H9 (cell line): Measurements from ENCODE around the gene CCDC102B. TPM values are rescaled to one million over a fixed set of nuclear protein-coding genes. Genes with fewer than 3 reads are reported as not detected.

Source experiments
- DNase-seq: peaks from one replicate; pipeline ENCODE4 v3.0.0-alpha.2; 2017
- H2AFZ ChIP-seq: one replicate; pipeline ENCODE4 v1.6.1; 2013; ENCODE audit warnings: mild to moderate bottlenecking, low read length, control low read depth, moderate library complexity
- H2AK5ac ChIP-seq: 2 replicates; pipeline ENCODE4 v1.6.1; 2013; ENCODE audit warnings: low read length, control low read depth, mixed read lengths; ENCODE audit not compliant: insufficient read length
- H2BK120ac ChIP-seq: one replicate; pipeline ENCODE4 v1.6.1; 2013; ENCODE audit warnings: low read depth, mild to moderate bottlenecking, low read length, control low read depth, inconsistent platforms; ENCODE audit not compliant: poor library complexity, severe bottlenecking
- H2BK12ac ChIP-seq: 2 replicates; pipeline ENCODE4 v1.6.1; 2013; ENCODE audit warnings: low read length, control low read depth, mixed read lengths, low read depth; ENCODE audit not compliant: insufficient read length
- H2BK15ac ChIP-seq: 2 replicates; pipeline ENCODE4 v1.6.1; 2013; ENCODE audit warnings: low read depth, low read length, control low read depth
- H2BK20ac ChIP-seq: one replicate; pipeline ENCODE4 v1.6.1; 2013; ENCODE audit warnings: low read depth, mild to moderate bottlenecking, low read length, control low read depth, inconsistent platforms; ENCODE audit not compliant: poor library complexity, severe bottlenecking
- H2BK5ac ChIP-seq: 2 replicates; pipeline ENCODE4 v1.6.1; 2013; ENCODE audit warnings: low read length, control low read depth, mixed read lengths; ENCODE audit not compliant: insufficient read length
- H3K14ac ChIP-seq: 2 replicates; pipeline ENCODE4 v1.6.1; 2013; ENCODE audit warnings: low read length, control low read depth; ENCODE audit not compliant: insufficient read depth
- H3K18ac ChIP-seq: 2 replicates; pipeline ENCODE4 v1.6.1; 2013; ENCODE audit warnings: low read depth, mild to moderate bottlenecking, mixed read lengths, low read length, control low read depth; ENCODE audit not compliant: insufficient read length
- H3K23ac ChIP-seq: 2 replicates; pipeline ENCODE4 v1.6.1; 2013; ENCODE audit warnings: low read length, control low read depth, mixed read lengths, low read depth; ENCODE audit not compliant: insufficient read length
- H3K23me2 ChIP-seq: 2 replicates; pipeline ENCODE4 v1.6.1; 2013; ENCODE audit warnings: low read depth, mild to moderate bottlenecking, mixed read lengths, low read length, control low read depth; ENCODE audit not compliant: insufficient read length, poor library complexity, severe bottlenecking
- H3K27ac ChIP-seq: 2 replicates; pipeline ENCODE4 v1.5.1; 2013; ENCODE audit warnings: low read length, control low read depth, mixed read lengths, low read depth; ENCODE audit not compliant: insufficient read length
- H3K27me3 ChIP-seq: 2 replicates; pipeline ENCODE4 v1.6.1; 2013; ENCODE audit warnings: low read length, control low read depth, inconsistent platforms; ENCODE audit not compliant: insufficient read depth
- H3K4ac ChIP-seq: 2 replicates; pipeline ENCODE4 v1.6.1; 2013; ENCODE audit warnings: low read depth, mild to moderate bottlenecking, control low read depth, inconsistent platforms, low read length, moderate library complexity
- H3K4me1 ChIP-seq: 2 replicates; pipeline ENCODE4 v1.6.1; 2013; ENCODE audit warnings: low read length, control low read depth, inconsistent platforms; ENCODE audit not compliant: insufficient read depth
- H3K4me2 ChIP-seq: 2 replicates; pipeline ENCODE4 v1.6.1; 2013; ENCODE audit warnings: low read length, control low read depth, mixed read lengths; ENCODE audit not compliant: insufficient read length, insufficient read depth
- H3K56ac ChIP-seq: 2 replicates; pipeline ENCODE4 v1.6.1; 2013; ENCODE audit warnings: low read depth, mild to moderate bottlenecking, mixed read lengths, low read length, control low read depth; ENCODE audit not compliant: insufficient read length
- H3K79me1 ChIP-seq: 2 replicates; pipeline ENCODE4 v1.6.1; 2013; ENCODE audit warnings: low read depth, mild to moderate bottlenecking, moderate library complexity, low read length, control low read depth, inconsistent platforms; ENCODE audit not compliant: insufficient read depth, poor library complexity, severe bottlenecking
- H3K79me2 ChIP-seq: 2 replicates; pipeline ENCODE4 v1.6.1; 2013; ENCODE audit warnings: low read length, control low read depth, inconsistent platforms; ENCODE audit not compliant: insufficient read depth
- H3K9ac ChIP-seq: 2 replicates; pipeline ENCODE4 v1.6.1; 2013; ENCODE audit warnings: low read length, control low read depth, mixed read lengths; ENCODE audit not compliant: insufficient read length; ENCODE audit errors: extremely low read depth
- H3K9me3 ChIP-seq: one replicate; pipeline ENCODE4 v1.6.1; 2013; ENCODE audit warnings: low read depth, low read length, inconsistent platforms; ENCODE audit not compliant: control insufficient read depth
- H3T11ph ChIP-seq: one replicate; pipeline ENCODE4 v1.6.1; 2013; ENCODE audit warnings: mild to moderate bottlenecking, low read length, control low read depth, inconsistent platforms
- H4K20me1 ChIP-seq: one replicate; pipeline ENCODE4 v1.6.1; 2013; ENCODE audit not compliant: control insufficient read depth, insufficient read length, insufficient read depth
- H4K5ac ChIP-seq: 2 replicates; pipeline ENCODE4 v1.6.1; 2013; ENCODE audit warnings: low read depth, mild to moderate bottlenecking, mixed read lengths, low read length, control low read depth; ENCODE audit not compliant: insufficient read length
- H4K8ac ChIP-seq: replicated peaks from 2 replicates; pipeline ENCODE4 v1.6.1; 2013; ENCODE audit warnings: low read length, control low read depth, mixed read lengths, low read depth; ENCODE audit not compliant: insufficient read length
- H4K91ac ChIP-seq: 2 replicates; pipeline ENCODE4 v1.6.1; 2013; ENCODE audit warnings: low read depth, mild to moderate bottlenecking, moderate library complexity, mixed read lengths, low read length, control low read depth; ENCODE audit not compliant: insufficient read length
- H3K27ac Mint-ChIP-seq, 3 experiments: 2 replicates in 2 of 3; 3 replicates in 1 of 3; pipeline ENCODE4 v1.8.0; 2020 to 2021; ENCODE audit warnings: mixed read lengths in 3 of 3, mild to moderate bottlenecking in 1 of 3, moderate library complexity in 1 of 3
- H3K27me3 Mint-ChIP-seq: 2 replicates; pipeline ENCODE4 v1.8.0; 2021; ENCODE audit warnings: low read depth, mild to moderate bottlenecking, moderate library complexity, mixed read lengths
- H3K36me3 Mint-ChIP-seq, 3 experiments: 2 replicates in 2 of 3; 3 replicates in 1 of 3; pipeline ENCODE4 v1.8.0; 2020 to 2021; ENCODE audit warnings: low read depth in 3 of 3, mixed read lengths in 3 of 3; ENCODE audit not compliant: insufficient read depth in 1 of 3
- H3K4me1 Mint-ChIP-seq, 2 experiments: 2 replicates each; pipeline ENCODE4 v1.8.0; 2020; ENCODE audit warnings: mixed read lengths in 2 of 2
- H3K4me3 Mint-ChIP-seq, 2 experiments: 2 replicates in 1 of 2; 3 replicates in 1 of 2; pipeline ENCODE4 v1.8.0; 2020 to 2021; ENCODE audit warnings: mild to moderate bottlenecking in 2 of 2, mixed read lengths in 2 of 2, moderate library complexity in 1 of 2
- H3K9me3 Mint-ChIP-seq, 2 experiments: 2 replicates in 1 of 2; 3 replicates in 1 of 2; pipeline ENCODE4 v1.8.0; 2020; ENCODE audit warnings: mild to moderate bottlenecking in 2 of 2, mixed read lengths in 2 of 2, moderate library complexity in 1 of 2
- CTCF ChIP-seq: fragments of 200-600 bp; sonication (generic); conservative IDR thresholded peaks from 3 replicates; pipeline ENCODE4 v1.8.0; 2021; ENCODE audit warnings: antibody characterized with exemption, mild to moderate bottlenecking
- WGBS: extraction: QIAGEN DNeasy Blood & Tissue Kit; methylation state at CpG from one replicate; pipeline ENCODE4 v1.1.7; 2013; ENCODE audit warnings: missing lambda C conversion rate, low lambda C conversion rate, mixed read lengths; ENCODE audit not compliant: insufficient read length; ENCODE audit errors: extremely low coverage; 5-methylcytosine and 5-hydroxymethylcytosine counted together
- total RNA-seq: library from RNA; stranded (reverse); gene quantifications from 2 replicates; pipeline ENCODE4 v1.2.1, GENCODE V29; 2021

Gene CCDC102B
- total RNA-seq, 1 experiment from 2014 or later = 1.2 TPM

DNA sequence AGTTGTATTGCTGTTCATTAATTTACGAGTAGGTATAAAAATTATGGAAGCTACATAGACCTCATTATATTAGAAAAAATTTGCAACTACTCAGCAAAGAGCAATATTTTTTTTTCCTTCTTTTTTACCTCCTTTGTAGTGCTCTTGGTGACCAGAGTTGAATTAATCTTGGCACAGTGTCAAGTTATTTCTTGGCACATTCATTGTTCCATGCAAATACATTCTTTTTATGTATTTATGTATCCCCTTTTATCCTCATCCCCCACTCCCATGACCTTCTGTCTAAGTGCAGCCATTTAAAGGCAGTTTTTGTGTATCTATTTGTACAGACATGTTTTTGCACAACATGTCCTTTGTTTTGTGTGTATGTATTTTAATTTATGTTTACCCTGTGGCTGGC, 224.5 kb downstream of the CCDC102B start:
- H2AFZ ChIP-seq = no peak overlapping the region
- H3K27me3 ChIP-seq = no peaks in the 10 kb centered on the region
- H3K56ac ChIP-seq = no peak overlapping the region
- H3K4me1 ChIP-seq = no peaks in the 10 kb centered on the region
- H4K5ac ChIP-seq = no peak overlapping the region
- no peaks in the 10 kb centered on the region for H4K20me1 ChIP-seq
- H4K8ac ChIP-seq = no peak overlapping the region
- no peak overlapping the region for H3K27ac Mint-ChIP-seq
- no peak overlapping the region for H3T11ph ChIP-seq
- DNase-seq = no peak
- no peak overlapping the region for H2BK120ac ChIP-seq
- H3K14ac ChIP-seq = no peak overlapping the region
- no peak overlapping the region for H3K9ac ChIP-seq
- no CpG with 5 or more reads among the region's 1 CpG for WGBS
- no peak overlapping the region for H2AK5ac ChIP-seq
- no peak overlapping the region for H2BK12ac ChIP-seq
- H4K91ac ChIP-seq = no peak overlapping the region
- H3K27me3 Mint-ChIP-seq = no peaks in the 10 kb centered on the region
- H2BK15ac ChIP-seq = no peak overlapping the region
- no peaks in the 10 kb centered on the region for H3K36me3 Mint-ChIP-seq
- no peaks in the 10 kb centered on the region for H3K23me2 ChIP-seq
- H3K18ac ChIP-seq = no peak overlapping the region
- no peak overlapping the region for H3K4me3 Mint-ChIP-seq
- TF ChIP-seq CTCF = no peak
- H3K9me3 ChIP-seq = no peaks in the 10 kb centered on the region
- no peaks in the 10 kb centered on the region for H3K79me1 ChIP-seq
- H3K27ac ChIP-seq = no peak overlapping the region
- no peak overlapping the region for H3K4ac ChIP-seq
- H2BK20ac ChIP-seq = no peak overlapping the region
- H3K79me2 ChIP-seq = no peaks in the 10 kb centered on the region
- H2BK5ac ChIP-seq = no peak overlapping the region
- no peaks in the 10 kb centered on the region for H3K9me3 Mint-ChIP-seq
- H3K4me2 ChIP-seq = no peak overlapping the region
- H3K4me1 Mint-ChIP-seq = no peaks in the 10 kb centered on the region
- no peak overlapping the region for H3K23ac ChIP-seq
